ENCODE data around the gene FALEC.

DNA sequence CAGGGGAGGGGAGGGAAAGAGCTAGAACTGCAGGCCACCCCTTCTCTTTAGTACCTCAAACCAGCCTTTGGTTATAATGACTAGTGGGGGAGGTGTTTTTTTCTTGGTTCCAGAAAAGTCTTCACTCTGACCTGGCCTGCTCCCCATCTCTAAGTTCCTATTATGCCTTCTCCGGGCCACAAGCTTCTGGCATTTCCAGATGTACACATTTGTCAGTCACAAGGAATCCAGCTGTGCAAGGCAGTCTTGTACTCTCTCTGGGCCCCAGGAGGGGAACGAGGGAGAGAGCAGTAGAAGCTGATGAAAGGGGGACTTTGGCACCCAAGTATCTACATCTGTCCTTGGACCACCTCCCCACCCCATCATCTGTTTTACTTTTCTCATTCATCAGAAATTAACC, 2.7 kb upstream of the FALEC start:
- no peak for TF ChIP-seq EZH2 (IDR thresholded peaks at IDR 0.05; ENCODE audit: borderline replicate concordance, insufficient read depth, low read length, poor library complexity, severe bottlenecking)
- no peak for TF ChIP-seq RAD21 (conservative IDR thresholded peaks at IDR 0.05)
- TF ChIP-seq, protein P1, sequence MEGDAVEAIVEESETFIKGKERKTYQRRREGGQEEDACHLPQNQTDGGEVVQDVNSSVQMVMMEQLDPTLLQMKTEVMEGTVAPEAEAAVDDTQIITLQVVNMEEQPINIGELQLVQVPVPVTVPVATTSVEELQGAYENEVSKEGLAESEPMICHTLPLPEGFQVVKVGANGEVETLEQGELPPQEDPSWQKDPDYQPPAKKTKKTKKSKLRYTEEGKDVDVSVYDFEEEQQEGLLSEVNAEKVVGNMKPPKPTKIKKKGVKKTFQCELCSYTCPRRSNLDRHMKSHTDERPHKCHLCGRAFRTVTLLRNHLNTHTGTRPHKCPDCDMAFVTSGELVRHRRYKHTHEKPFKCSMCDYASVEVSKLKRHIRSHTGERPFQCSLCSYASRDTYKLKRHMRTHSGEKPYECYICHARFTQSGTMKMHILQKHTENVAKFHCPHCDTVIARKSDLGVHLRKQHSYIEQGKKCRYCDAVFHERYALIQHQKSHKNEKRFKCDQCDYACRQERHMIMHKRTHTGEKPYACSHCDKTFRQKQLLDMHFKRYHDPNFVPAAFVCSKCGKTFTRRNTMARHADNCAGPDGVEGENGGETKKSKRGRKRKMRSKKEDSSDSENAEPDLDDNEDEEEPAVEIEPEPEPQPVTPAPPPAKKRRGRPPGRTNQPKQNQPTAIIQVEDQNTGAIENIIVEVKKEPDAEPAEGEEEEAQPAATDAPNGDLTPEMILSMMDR (IDR thresholded peaks at IDR 0.05; ENCODE audit: poor library complexity, severe bottlenecking) = no peak
- no peak for TF ChIP-seq SMC3 (conservative IDR thresholded peaks at IDR 0.05; ENCODE audit: poor library complexity)
- TF ChIP-seq POLR2AphosphoS5 (IDR thresholded peaks at IDR 0.05) = no peak
- TF ChIP-seq, protein P2, sequence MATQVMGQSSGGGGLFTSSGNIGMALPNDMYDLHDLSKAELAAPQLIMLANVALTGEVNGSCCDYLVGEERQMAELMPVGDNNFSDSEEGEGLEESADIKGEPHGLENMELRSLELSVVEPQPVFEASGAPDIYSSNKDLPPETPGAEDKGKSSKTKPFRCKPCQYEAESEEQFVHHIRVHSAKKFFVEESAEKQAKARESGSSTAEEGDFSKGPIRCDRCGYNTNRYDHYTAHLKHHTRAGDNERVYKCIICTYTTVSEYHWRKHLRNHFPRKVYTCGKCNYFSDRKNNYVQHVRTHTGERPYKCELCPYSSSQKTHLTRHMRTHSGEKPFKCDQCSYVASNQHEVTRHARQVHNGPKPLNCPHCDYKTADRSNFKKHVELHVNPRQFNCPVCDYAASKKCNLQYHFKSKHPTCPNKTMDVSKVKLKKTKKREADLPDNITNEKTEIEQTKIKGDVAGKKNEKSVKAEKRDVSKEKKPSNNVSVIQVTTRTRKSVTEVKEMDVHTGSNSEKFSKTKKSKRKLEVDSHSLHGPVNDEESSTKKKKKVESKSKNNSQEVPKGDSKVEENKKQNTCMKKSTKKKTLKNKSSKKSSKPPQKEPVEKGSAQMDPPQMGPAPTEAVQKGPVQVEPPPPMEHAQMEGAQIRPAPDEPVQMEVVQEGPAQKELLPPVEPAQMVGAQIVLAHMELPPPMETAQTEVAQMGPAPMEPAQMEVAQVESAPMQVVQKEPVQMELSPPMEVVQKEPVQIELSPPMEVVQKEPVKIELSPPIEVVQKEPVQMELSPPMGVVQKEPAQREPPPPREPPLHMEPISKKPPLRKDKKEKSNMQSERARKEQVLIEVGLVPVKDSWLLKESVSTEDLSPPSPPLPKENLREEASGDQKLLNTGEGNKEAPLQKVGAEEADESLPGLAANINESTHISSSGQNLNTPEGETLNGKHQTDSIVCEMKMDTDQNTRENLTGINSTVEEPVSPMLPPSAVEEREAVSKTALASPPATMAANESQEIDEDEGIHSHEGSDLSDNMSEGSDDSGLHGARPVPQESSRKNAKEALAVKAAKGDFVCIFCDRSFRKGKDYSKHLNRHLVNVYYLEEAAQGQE (IDR thresholded peaks at IDR 0.05; ENCODE audit: borderline replicate concordance) = no peak
- TF ChIP-seq TAF1 (IDR thresholded peaks at IDR 0.05; ENCODE audit: low read depth) = no peak
- TF ChIP-seq MXI1 (conservative IDR thresholded peaks at IDR 0.05; ENCODE audit: poor library complexity, severe bottlenecking) = no peak
- TF ChIP-seq EP300 (conservative IDR thresholded peaks at IDR 0.05; ENCODE audit: poor library complexity, severe bottlenecking) = no peak
